ENCODE measurements around the gene SAE1. TPM values are rescaled to one million over a fixed set of nuclear protein-coding genes. Genes with fewer than 3 reads are reported as not detected.

The SAE1 gene
- total and polyA plus RNA-seq, 2 experiments from 2014 or later: 97.2 to 112 TPM

DNA sequence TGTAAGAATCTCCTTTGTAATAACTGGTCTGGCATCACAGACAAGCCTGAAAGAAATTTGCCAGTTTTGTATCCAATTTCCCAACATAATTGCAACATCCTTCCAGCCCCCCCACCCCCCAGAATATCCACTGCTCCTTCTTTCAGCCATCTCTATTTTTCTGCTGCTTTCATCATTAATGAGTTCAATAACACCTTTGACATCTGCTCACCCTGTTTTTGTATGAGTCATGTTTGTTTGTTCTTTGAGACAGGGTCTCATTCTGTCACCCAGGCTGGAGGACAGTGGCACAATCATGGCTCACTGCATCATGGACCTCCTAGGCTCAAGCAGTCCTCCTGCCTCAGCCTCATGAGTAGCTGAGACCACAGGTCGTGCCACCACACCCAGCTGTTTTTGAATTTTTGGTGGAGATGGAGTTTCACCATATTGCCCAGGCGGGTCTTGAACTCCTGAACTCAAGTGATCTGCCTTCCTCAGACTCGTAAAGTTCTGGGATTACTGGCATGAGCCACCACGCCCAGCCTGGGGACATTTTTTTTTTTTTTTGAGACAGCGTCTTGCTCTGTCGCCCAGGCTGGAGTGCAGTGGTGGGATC is 10.1 kb upstream of the SAE1 start:
- no peak for DNase-seq (ENCODE audit: low spot score)
- Histone ChIP-seq H2AFZ (no peak overlapping the region), H3K4me3 (no peak overlapping the region), H3K27me3 (no peaks in the 10 kb centered on the region), H3K9me2 (replicated peaks; ENCODE audit: insufficient read depth) (no peaks in the 10 kb centered on the region), H3K36me3 (replicated peaks; ENCODE audit: insufficient read depth, low read depth) (no peaks in the 10 kb centered on the region), H3K27ac (no peak overlapping the region), H3K79me2 (no peaks in the 10 kb centered on the region), H3K9me3 (ENCODE audit: low read depth) (no peaks in the 10 kb centered on the region), H3K4me2 (no peak overlapping the region), H4K20me1 (ENCODE audit: insufficient read depth, poor library complexity, severe bottlenecking) (no peaks in the 10 kb centered on the region), H3K4me1 (ENCODE audit: insufficient read depth) (peaks cover 4% of the 10 kb centered on the region)
- TF ChIP-seq EZH2phosphoT487 (IDR thresholded peaks at IDR 0.05; ENCODE audit: low read depth, severe bottlenecking, unreplicated experiment) (no peak), CTCF (IDR thresholded peaks at IDR 0.05; ENCODE audit: poor library complexity) (no peak), EZH2 (IDR thresholded peaks at IDR 0.05; ENCODE audit: borderline replicate concordance) (no peak)
- 95% methylated on average over 6 of the region's 6 CpGs for WGBS (ENCODE audit: low lambda C conversion rate, missing lambda C conversion rate)

DNA sequence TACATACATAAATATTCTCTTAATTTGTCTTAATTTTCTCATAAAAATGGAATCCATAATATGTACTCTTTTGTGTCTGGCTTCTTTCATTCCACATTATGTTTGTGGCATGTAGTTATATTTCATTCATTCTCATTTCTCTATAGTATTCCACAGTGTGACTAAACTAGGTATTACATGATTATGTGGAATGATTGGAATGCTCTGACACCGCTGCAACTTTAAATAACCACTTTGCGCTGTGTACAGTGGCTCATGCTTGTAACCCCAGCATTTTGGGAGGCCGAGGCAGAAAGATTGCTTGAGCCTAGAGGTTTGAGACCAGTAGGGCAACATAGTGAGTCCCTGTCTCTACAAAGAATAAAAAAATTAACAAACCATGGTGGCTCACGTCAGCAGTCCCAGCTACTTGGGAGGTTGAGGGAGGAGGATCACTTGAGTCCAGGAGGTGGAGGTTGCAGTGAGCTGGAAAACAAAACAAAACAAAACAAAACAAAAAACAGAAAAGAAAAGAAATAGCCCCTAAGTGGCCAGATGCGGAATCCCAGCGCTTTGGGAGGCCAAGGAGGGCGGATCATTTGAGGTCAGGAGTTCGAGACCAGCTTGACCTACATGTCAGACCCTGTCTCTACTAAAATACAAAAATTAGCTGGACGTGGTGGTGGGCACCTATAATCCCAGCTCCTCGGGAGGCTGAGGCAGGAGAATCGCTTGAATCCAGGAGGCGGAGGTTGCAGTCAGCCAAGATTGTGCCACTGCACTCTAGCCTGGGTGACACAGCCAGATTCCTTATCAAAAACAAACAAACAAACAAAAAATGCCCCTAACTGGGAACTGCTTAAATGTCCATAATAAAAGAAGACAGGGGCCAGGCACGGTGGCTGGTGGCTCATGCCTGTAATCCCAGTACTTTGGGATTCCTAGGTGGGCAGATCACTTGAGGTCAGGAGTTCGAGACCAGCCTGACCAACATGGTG is 8.0 kb upstream of the SAE1 start:
- H3K4me1 ChIP-seq (ENCODE audit: insufficient read depth): peaks cover 4% of the 10 kb centered on the region
- 76% methylated on average over 14 of the region's 14 CpGs for WGBS (ENCODE audit: low lambda C conversion rate, missing lambda C conversion rate)
- no peaks in the 10 kb centered on the region for H3K27me3 ChIP-seq
- TF ChIP-seq EZH2 (IDR thresholded peaks at IDR 0.05; ENCODE audit: borderline replicate concordance) (no peak), CTCF (IDR thresholded peaks at IDR 0.05; ENCODE audit: poor library complexity) (no peak), EZH2phosphoT487 (IDR thresholded peaks at IDR 0.05; ENCODE audit: low read depth, severe bottlenecking, unreplicated experiment) (no peak)
- no peak overlapping the region for H2AFZ ChIP-seq
- H3K9me3 ChIP-seq (ENCODE audit: low read depth): no peaks in the 10 kb centered on the region
- H3K79me2 ChIP-seq: no peaks in the 10 kb centered on the region
- no peaks in the 10 kb centered on the region for H3K36me3 ChIP-seq (replicated peaks; ENCODE audit: insufficient read depth, low read depth)
- H3K27ac ChIP-seq: no peak overlapping the region
- no peak overlapping the region for H3K4me2 ChIP-seq
- DNase-seq (ENCODE audit: low spot score): no peak
- no peak overlapping the region for H3K4me3 ChIP-seq
- no peaks in the 10 kb centered on the region for H3K9me2 ChIP-seq (replicated peaks; ENCODE audit: insufficient read depth)
- H4K20me1 ChIP-seq (ENCODE audit: insufficient read depth, poor library complexity, severe bottlenecking): no peaks in the 10 kb centered on the region

DNA sequence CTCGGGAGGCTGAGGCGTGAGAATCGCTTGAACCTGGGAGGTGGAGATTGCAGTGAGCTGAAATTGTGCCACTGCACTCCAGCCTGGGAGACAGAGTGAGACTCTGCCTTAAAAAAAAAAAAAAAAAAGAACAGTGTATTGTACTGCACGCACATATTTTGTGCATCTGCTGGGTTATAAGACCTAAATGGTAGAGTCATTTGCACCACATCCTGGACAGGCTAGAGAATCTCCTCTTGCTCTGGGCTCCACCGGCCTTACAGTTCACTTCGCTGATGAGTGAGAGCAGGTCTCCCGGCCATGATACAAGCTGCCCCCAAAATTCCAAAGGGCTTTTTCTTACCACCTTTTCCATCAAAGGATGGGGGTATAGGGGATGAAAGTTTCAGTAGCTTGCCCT is 7.2 kb upstream of the SAE1 start:
- Histone ChIP-seq H3K27ac (no peak overlapping the region), H3K79me2 (no peaks in the 10 kb centered on the region), H3K27me3 (no peaks in the 10 kb centered on the region), H3K4me1 (ENCODE audit: insufficient read depth) (peaks cover 4% of the 10 kb centered on the region), H4K20me1 (ENCODE audit: insufficient read depth, poor library complexity, severe bottlenecking) (no peaks in the 10 kb centered on the region), H3K9me2 (replicated peaks; ENCODE audit: insufficient read depth) (no peaks in the 10 kb centered on the region), H3K9me3 (ENCODE audit: low read depth) (no peaks in the 10 kb centered on the region), H2AFZ (no peak overlapping the region), H3K4me3 (no peak overlapping the region), H3K36me3 (replicated peaks; ENCODE audit: insufficient read depth, low read depth) (no peaks in the 10 kb centered on the region), H3K4me2 (no peak overlapping the region)
- no peak for DNase-seq (ENCODE audit: low spot score)
- TF ChIP-seq CTCF (IDR thresholded peaks at IDR 0.05; ENCODE audit: poor library complexity) (no peak), EZH2 (IDR thresholded peaks at IDR 0.05; ENCODE audit: borderline replicate concordance) (no peak), EZH2phosphoT487 (IDR thresholded peaks at IDR 0.05; ENCODE audit: low read depth, severe bottlenecking, unreplicated experiment) (no peak)
- 94% methylated on average over 7 of the region's 7 CpGs for WGBS (ENCODE audit: low lambda C conversion rate, missing lambda C conversion rate)

Data from hepatocyte (in vitro differentiated cells).